ENCODE measurements around the gene GAPVD1. TPM values are rescaled to one million over a fixed set of nuclear protein-coding genes. Genes with fewer than 3 reads are reported as not detected.
"Not testable (repeated sequence)": the region's sequence is repeated elsewhere in the genome, so short reads cannot be mapped to it uniquely, and the experiment has no call there.

GAPVD1 gene
- total and polyA plus RNA-seq, 4 donors = 10.6 to 138 (median 35.2) TPM

- 91 to 100% methylated on average over 1 of the region's 1 CpG for WGBS, 2 donors
- no peaks in the 10 kb centered on the region for H3K36me3 ChIP-seq (ENCODE audit: control insufficient read depth in 4 of 4, insufficient read depth in 4 of 4, low read length in 4 of 4)
Observed at GRCh38 chr9:125398243-125398642, 136.6 kb downstream of the GAPVD1 start.

GRCh38 chr9:125399165-125399564 is 137.5 kb downstream of the GAPVD1 start:
- DNase-seq = no peak
- H3K9me3 ChIP-seq (ENCODE audit: control insufficient read depth in 4 of 4, insufficient read depth in 3 of 4, low read length in 3 of 4) = peaks cover 0 to 2% (median 0%) of the 10 kb centered on the region in 4 donors
- no peak overlapping the region for H3K9ac ChIP-seq (ENCODE audit: insufficient read depth in 1 of 2, low read length in 2 of 2)
- H3K4me1 ChIP-seq (ENCODE audit: control insufficient read depth in 5 of 5, insufficient read depth in 5 of 5, low read length in 5 of 5) = peaks cover 0 to 2% (median 0%) of the 10 kb centered on the region in 5 donors
- ATAC-seq (ENCODE audit: insufficient read depth, low FRiP score) = no peak
- no peaks in the 10 kb centered on the region for H3K36me3 ChIP-seq (ENCODE audit: control insufficient read depth in 4 of 4, insufficient read depth in 4 of 4, low read length in 4 of 4)
- WGBS, 2 donors = 94 to 95% methylated on average over 12 of the region's 12 CpGs
- H3K4me3 ChIP-seq = no peak overlapping the region
- no peak for TF ChIP-seq CTCF (IDR thresholded peaks at IDR 0.05; ENCODE audit: control extremely low read depth, extremely low read depth)
- H3K27me3 ChIP-seq (ENCODE audit: control insufficient read depth in 3 of 3, insufficient read depth in 3 of 3, low read length in 2 of 3) = no peaks in the 10 kb centered on the region
- H3K27ac ChIP-seq (ENCODE audit: low read depth in 1 of 2, low read length in 1 of 2) = no peak overlapping the region

More at GRCh38 chr9:125398243-125398642, 136.6 kb downstream of the GAPVD1 start:
- no peak for TF ChIP-seq CTCF (IDR thresholded peaks at IDR 0.05; ENCODE audit: control extremely low read depth, extremely low read depth)
- peaks cover 0 to 2% (median 0%) of the 10 kb centered on the region in 4 donors for H3K9me3 ChIP-seq (ENCODE audit: control insufficient read depth in 4 of 4, insufficient read depth in 3 of 4, low read length in 3 of 4)
- no peak for ATAC-seq (ENCODE audit: insufficient read depth, low FRiP score)
- no peaks in the 10 kb centered on the region for H3K27me3 ChIP-seq (ENCODE audit: control insufficient read depth in 3 of 3, insufficient read depth in 3 of 3, low read length in 2 of 3)
- H3K9ac ChIP-seq (ENCODE audit: insufficient read depth in 1 of 2, low read length in 2 of 2) = no peak overlapping the region
- no peak overlapping the region for H3K27ac ChIP-seq (ENCODE audit: low read depth in 1 of 2, low read length in 1 of 2)
- peaks cover 0 to 2% (median 0%) of the 10 kb centered on the region in 5 donors for H3K4me1 ChIP-seq (ENCODE audit: control insufficient read depth in 5 of 5, insufficient read depth in 5 of 5, low read length in 5 of 5)
- H3K4me3 ChIP-seq = no peak overlapping the region
- no peak for DNase-seq

- DNase-seq = no peak
- H3K27me3 ChIP-seq (ENCODE audit: control insufficient read depth in 3 of 3, insufficient read depth in 3 of 3, low read length in 2 of 3) = no peaks in the 10 kb centered on the region
- ATAC-seq (ENCODE audit: insufficient read depth, low FRiP score) = no peak
Observed at GRCh38 chr9:125399666-125400065, 138.0 kb downstream of the GAPVD1 start.

GRCh38 chr9:125400232-125400631 is 138.6 kb downstream of the GAPVD1 start:
- not testable (repeated sequence) for H3K4me3 ChIP-seq; H3K9me3 ChIP-seq (ENCODE audit: control insufficient read depth in 4 of 4, insufficient read depth in 3 of 4, low read length in 3 of 4); DNase-seq; H3K9ac ChIP-seq (ENCODE audit: insufficient read depth in 1 of 2, low read length in 2 of 2); H3K36me3 ChIP-seq (ENCODE audit: control insufficient read depth in 4 of 4, insufficient read depth in 4 of 4, low read length in 4 of 4); H3K27me3 ChIP-seq (ENCODE audit: control insufficient read depth in 3 of 3, insufficient read depth in 3 of 3, low read length in 2 of 3); H3K27ac ChIP-seq (ENCODE audit: low read depth in 1 of 2, low read length in 1 of 2); ATAC-seq (ENCODE audit: insufficient read depth, low FRiP score); H3K4me1 ChIP-seq (ENCODE audit: control insufficient read depth in 5 of 5, insufficient read depth in 5 of 5, low read length in 5 of 5)
- WGBS, 2 donors = 90 to 96% methylated on average over 8 of the region's 8 CpGs

More at GRCh38 chr9:125399666-125400065, 138.0 kb downstream of the GAPVD1 start:
- H3K27ac ChIP-seq (ENCODE audit: low read depth in 1 of 2, low read length in 1 of 2) = no peak overlapping the region
- 94 to 95% methylated on average over 20 of the region's 20 CpGs for WGBS, 2 donors
- peaks cover 0 to 2% (median 0%) of the 10 kb centered on the region in 4 donors for H3K9me3 ChIP-seq (ENCODE audit: control insufficient read depth in 4 of 4, insufficient read depth in 3 of 4, low read length in 3 of 4)
- H3K4me1 ChIP-seq (ENCODE audit: control insufficient read depth in 5 of 5, insufficient read depth in 5 of 5, low read length in 5 of 5) = peaks cover 0 to 2% (median 0%) of the 10 kb centered on the region in 5 donors
- H3K36me3 ChIP-seq (ENCODE audit: control insufficient read depth in 4 of 4, insufficient read depth in 4 of 4, low read length in 4 of 4) = no peaks in the 10 kb centered on the region
- H3K4me3 ChIP-seq = no peak overlapping the region
- TF ChIP-seq CTCF (IDR thresholded peaks at IDR 0.05; ENCODE audit: control extremely low read depth, extremely low read depth) = no peak
- H3K9ac ChIP-seq (ENCODE audit: insufficient read depth in 1 of 2, low read length in 2 of 2) = no peak overlapping the region
